Trophoblast cell (in vitro differentiated cells and primary cell): ENCODE measurements around the gene GGTLC2.

Source experiments
- DNase-seq, 2 donors: peaks; one replicate each; pipeline ENCODE4 v3.0.0-alpha.2; 2016
- H2AFZ ChIP-seq: 2 replicates; pipeline ENCODE4 v1.6.1; 2013; ENCODE audit warnings: low read length, moderate library complexity, mild to moderate bottlenecking; ENCODE audit not compliant: insufficient read depth, poor library complexity
- H2AK5ac ChIP-seq: 2 replicates; pipeline ENCODE4 v1.6.1; 2013; ENCODE audit warnings: mild to moderate bottlenecking, low read length
- H2BK120ac ChIP-seq: 2 replicates; pipeline ENCODE4 v1.6.1; 2013; ENCODE audit warnings: low read length, mild to moderate bottlenecking, moderate library complexity; ENCODE audit not compliant: insufficient read depth, poor library complexity
- H2BK12ac ChIP-seq: 2 replicates; pipeline ENCODE4 v1.6.1; 2013; ENCODE audit warnings: mild to moderate bottlenecking, low read length, moderate library complexity
- H2BK5ac ChIP-seq: 2 replicates; pipeline ENCODE4 v1.6.1; 2013; ENCODE audit warnings: low read length, low read depth, moderate library complexity, mild to moderate bottlenecking; ENCODE audit not compliant: poor library complexity
- H3K14ac ChIP-seq: 2 replicates; pipeline ENCODE4 v1.6.1; 2013; ENCODE audit warnings: mild to moderate bottlenecking, low read length
- H3K18ac ChIP-seq: 2 replicates; pipeline ENCODE4 v1.6.1; 2013; ENCODE audit warnings: mild to moderate bottlenecking, low read length
- H3K23ac ChIP-seq: 2 replicates; pipeline ENCODE4 v1.6.1; 2013; ENCODE audit warnings: low read length
- H3K27ac ChIP-seq: 2 replicates; pipeline ENCODE4 v1.5.1; 2013; ENCODE audit warnings: low read depth, mild to moderate bottlenecking, inconsistent platforms, low read length, moderate library complexity
- H3K27me3 ChIP-seq: 2 replicates; pipeline ENCODE4 v1.6.1; 2013; ENCODE audit warnings: inconsistent platforms, mild to moderate bottlenecking, low read length, moderate library complexity; ENCODE audit not compliant: insufficient read depth
- H3K36me3 ChIP-seq, 2 experiments: 1 replicate in 1 of 2; 2 replicates in 1 of 2; pipeline ENCODE4 v1.6.1; 2013; ENCODE audit warnings: low read length in 2 of 2, mild to moderate bottlenecking in 2 of 2, moderate library complexity in 1 of 2; ENCODE audit not compliant: insufficient read depth in 2 of 2, control insufficient read depth in 1 of 2
- H3K4ac ChIP-seq: 2 replicates; pipeline ENCODE4 v1.6.1; 2013; ENCODE audit warnings: low read depth, mild to moderate bottlenecking, low read length, moderate library complexity
- H3K4me1 ChIP-seq, 2 experiments: 1 replicate in 1 of 2; 2 replicates in 1 of 2; pipeline ENCODE4 v1.6.1; 2013; ENCODE audit warnings: low read length in 2 of 2, mild to moderate bottlenecking in 2 of 2, moderate library complexity in 1 of 2; ENCODE audit not compliant: insufficient read depth in 2 of 2, control insufficient read depth in 1 of 2
- H3K4me2 ChIP-seq: 2 replicates; pipeline ENCODE4 v1.6.1; 2013; ENCODE audit warnings: inconsistent platforms, mild to moderate bottlenecking, low read length, moderate library complexity
- H3K4me3 ChIP-seq: 2 replicates; pipeline ENCODE4 v1.5.1; 2013; ENCODE audit warnings: mild to moderate bottlenecking, low read depth, low read length, inconsistent platforms
- H3K79me1 ChIP-seq: one replicate; pipeline ENCODE4 v1.6.1; 2013; ENCODE audit warnings: low read length
- H3K79me2 ChIP-seq: 2 replicates; pipeline ENCODE4 v1.6.1; 2013; ENCODE audit warnings: low read length, mild to moderate bottlenecking; ENCODE audit not compliant: control insufficient read depth, insufficient read depth, poor library complexity
- H3K9ac ChIP-seq: 2 replicates; pipeline ENCODE4 v1.6.1; 2013; ENCODE audit warnings: mild to moderate bottlenecking, low read length
- H3K9me3 ChIP-seq: 2 replicates; pipeline ENCODE4 v1.6.1; 2013; ENCODE audit warnings: low read depth, mild to moderate bottlenecking, control low read depth, inconsistent platforms, low read length; ENCODE audit not compliant: insufficient read depth
- H4K12ac ChIP-seq: 2 replicates; pipeline ENCODE4 v1.6.1; 2013; ENCODE audit warnings: low read depth, mild to moderate bottlenecking, low read length, moderate library complexity
- H4K8ac ChIP-seq: 2 replicates; pipeline ENCODE4 v1.6.1; 2013; ENCODE audit warnings: low read depth, mild to moderate bottlenecking, low read length, moderate library complexity
- H4K91ac ChIP-seq: one replicate; pipeline ENCODE4 v1.6.1; 2013; ENCODE audit warnings: low read depth, mild to moderate bottlenecking, low read length, moderate library complexity
- WGBS: extraction: QIAGEN DNeasy Blood & Tissue Kit; methylation state at CpG from one replicate; pipeline ENCODE4 v1.1.7; 2013; ENCODE audit warnings: missing lambda C conversion rate; ENCODE audit not compliant: insufficient read length, insufficient coverage; ENCODE audit errors: extremely low coverage; 5-methylcytosine and 5-hydroxymethylcytosine counted together

Gene GGTLC2

GRCh38 chr22:22673628-22674027 lies 29.2 kb downstream of the GGTLC2 start:
- Histone ChIP-seq H3K18ac (no peak overlapping the region), H3K9ac (peak overlapping the region; percentile 34), H2BK5ac (no peak overlapping the region), H3K14ac (no peak overlapping the region), H2AFZ (no peak overlapping the region), H3K4me2 (no peak overlapping the region), H4K12ac (no peak overlapping the region), H3K4ac (no peak overlapping the region), H4K91ac (no peak overlapping the region), H3K36me3 (no peaks in the 10 kb centered on the region), H3K4me3 (no peak overlapping the region), H2BK12ac (no peak overlapping the region), H3K27ac (no peak overlapping the region), H3K4me1 (no peaks in the 10 kb centered on the region), H2AK5ac (no peak overlapping the region), H2BK120ac (no peak overlapping the region), H4K8ac (no peak overlapping the region), H3K79me2 (no peaks in the 10 kb centered on the region), H3K79me1 (no peaks in the 10 kb centered on the region), H3K27me3 (no peaks in the 10 kb centered on the region), H3K9me3 (peaks cover 10% of the 10 kb centered on the region), H3K23ac (no peak overlapping the region)
- no peak for DNase-seq
- no CpG with 5 or more reads among the region's 2 CpGs for WGBS

- Histone ChIP-seq H3K4me2 (no peak overlapping the region), H2BK120ac (no peak overlapping the region), H3K27ac (no peak overlapping the region), H3K14ac (no peak overlapping the region), H4K91ac (no peak overlapping the region), H3K9ac (no peak overlapping the region), H3K79me2 (no peaks in the 10 kb centered on the region), H3K4me3 (no peak overlapping the region), H3K4ac (no peak overlapping the region), H3K36me3 (no peaks in the 10 kb centered on the region), H4K12ac (no peak overlapping the region), H2AFZ (no peak overlapping the region), H2AK5ac (no peak overlapping the region), H4K8ac (no peak overlapping the region), H3K18ac (no peak overlapping the region), H2BK12ac (no peak overlapping the region), H3K4me1 (no peaks in the 10 kb centered on the region), H3K9me3 (peaks cover 8% of the 10 kb centered on the region), H3K79me1 (no peaks in the 10 kb centered on the region), H3K27me3 (no peaks in the 10 kb centered on the region), H3K23ac (no peak overlapping the region), H2BK5ac (no peak overlapping the region)
- WGBS: no CpG with 5 or more reads among the region's 4 CpGs
- DNase-seq: no peak
Observed at GRCh38 chr22:22674467-22674866, 30.1 kb downstream of the GGTLC2 start.

GRCh38 chr22:22678970-22679369 lies 34.6 kb downstream of the GGTLC2 start:
- no CpG with 5 or more reads among the region's 4 CpGs for WGBS
- Histone ChIP-seq H3K79me2 (no peaks in the 10 kb centered on the region), H3K9ac (no peak overlapping the region), H3K4me2 (no peak overlapping the region), H3K18ac (no peak overlapping the region), H2AFZ (no peak overlapping the region), H4K91ac (no peak overlapping the region), H4K8ac (no peak overlapping the region), H3K27me3 (no peaks in the 10 kb centered on the region), H3K4ac (no peak overlapping the region), H2BK120ac (no peak overlapping the region), H3K14ac (no peak overlapping the region), H3K79me1 (no peaks in the 10 kb centered on the region), H3K36me3 (no peaks in the 10 kb centered on the region), H3K4me1 (no peaks in the 10 kb centered on the region), H3K23ac (no peak overlapping the region), H3K27ac (no peak overlapping the region), H4K12ac (no peak overlapping the region), H2BK5ac (no peak overlapping the region), H2AK5ac (no peak overlapping the region), H3K9me3 (peaks cover 15% of the 10 kb centered on the region), H2BK12ac (no peak overlapping the region), H3K4me3 (no peak overlapping the region)
- DNase-seq: no peak

GRCh38 chr22:22680396-22680795 lies 36.0 kb downstream of the GGTLC2 start:
- H3K9me3 ChIP-seq: peaks cover 14% of the 10 kb centered on the region
- H4K91ac ChIP-seq: no peak overlapping the region
- no peak overlapping the region for H3K27ac ChIP-seq
- H3K4me2 ChIP-seq: no peak overlapping the region
- no peak overlapping the region for H2AK5ac ChIP-seq
- H4K12ac ChIP-seq: no peak overlapping the region
- no peak overlapping the region for H3K14ac ChIP-seq
- no peak for DNase-seq
- no peak overlapping the region for H3K18ac ChIP-seq
- H3K79me2 ChIP-seq: no peaks in the 10 kb centered on the region
- no peaks in the 10 kb centered on the region for H3K36me3 ChIP-seq
- H3K79me1 ChIP-seq: no peaks in the 10 kb centered on the region
- no peak overlapping the region for H2BK5ac ChIP-seq
- H3K4ac ChIP-seq: no peak overlapping the region
- no peak overlapping the region for H3K9ac ChIP-seq
- H2BK12ac ChIP-seq: no peak overlapping the region
- H2BK120ac ChIP-seq: no peak overlapping the region
- no peak overlapping the region for H3K4me3 ChIP-seq
- H3K27me3 ChIP-seq: no peaks in the 10 kb centered on the region
- H4K8ac ChIP-seq: no peak overlapping the region
- WGBS: no CpG with 5 or more reads among the region's 4 CpGs
- H3K23ac ChIP-seq: no peak overlapping the region
- no peaks in the 10 kb centered on the region for H3K4me1 ChIP-seq
- H2AFZ ChIP-seq: no peak overlapping the region
